HG03457 (cell line): ENCODE measurements around the gene HDLBP.

Source experiments
- ATAC-seq: cut with Tn5 transposase; IDR thresholded peaks from one replicate; pipeline ENCODE4 v1.9.1; 2021; ENCODE audit warnings: moderate number of reproducible peaks; ENCODE audit not compliant: unreplicated experiment

HDLBP gene

GRCh38 chr2:241315093-241315878 is at the start of gene HDLBP:
Gene HDLBP (minus strand): TSS chr2:241315672. CDS start chr2:241266869, 48,803 bp downstream.
- ATAC-seq, result peak; percentile 63

- no peak for ATAC-seq
Observed at GRCh38 chr2:241364781-241365180, 49.3 kb upstream of the HDLBP start.

GRCh38 chr2:241363426-241363825 is 48.0 kb upstream of the HDLBP start:
- ATAC-seq, result no peak

- ATAC-seq, result no peak
Observed at GRCh38 chr2:241359481-241360045, 44.1 kb upstream of the HDLBP start.

- no peak for ATAC-seq
Observed at GRCh38 chr2:241358470-241358869, 43.0 kb upstream of the HDLBP start.

GRCh38 chr2:241357531-241357930 is 42.1 kb upstream of the HDLBP start:
- ATAC-seq, result no peak

GRCh38 chr2:241356871-241357260 is 41.4 kb upstream of the HDLBP start:
- ATAC-seq, result no peak

GRCh38 chr2:241355983-241356870 is 40.8 kb upstream of the HDLBP start, which contains the start of gene FARP2:
Gene FARP2 (plus strand): TSS chr2:241356285. CDS start chr2:241373108, 16,823 bp downstream.
- peak; percentile 76 for ATAC-seq

- ATAC-seq, result no peak
Observed at GRCh38 chr2:241354668-241355658, 39.5 kb upstream of the HDLBP start.

GRCh38 chr2:241352227-241352626 is 36.8 kb upstream of the HDLBP start:
- no peak for ATAC-seq

GRCh38 chr2:241351640-241352031 is 36.2 kb upstream of the HDLBP start:
- no peak for ATAC-seq

- ATAC-seq, result no peak
Observed at GRCh38 chr2:241350878-241351639, 35.6 kb upstream of the HDLBP start.

GRCh38 chr2:241350530-241350877 is 35.0 kb upstream of the HDLBP start:
- no peak for ATAC-seq

- no peak for ATAC-seq
Observed at GRCh38 chr2:241349941-241350340, 34.5 kb upstream of the HDLBP start.

GRCh38 chr2:241344925-241345651 is 29.6 kb upstream of the HDLBP start:
- ATAC-seq, result no peak

GRCh38 chr2:241340631-241341163 is 25.2 kb upstream of the HDLBP start:
- no peak for ATAC-seq

- ATAC-seq, result no peak
Observed at GRCh38 chr2:241339839-241340630, 24.6 kb upstream of the HDLBP start.

GRCh38 chr2:241334813-241335212 is 19.3 kb upstream of the HDLBP start:
- ATAC-seq, result no peak
